Measurements from ENCODE around the gene FAM78A.

GRCh38 chr9:131307974-131308373, 31.7 kb upstream of the FAM78A start:
- TF ChIP-seq CTCF (IDR thresholded peaks at IDR 0.05 in 2 of 3, conservative IDR thresholded peaks at IDR 0.05 in 1 of 3; ENCODE audit: borderline replicate concordance in 1 of 3, insufficient read depth in 1 of 3, low read depth in 2 of 3, low read length in 2 of 3) (no peak), TCF7L2 (IDR thresholded peaks at IDR 0.05; ENCODE audit: borderline replicate concordance, extremely low read depth, insufficient read depth, insufficient read length) (no peak), EZH2 (IDR thresholded peaks at IDR 0.05) (no peak), REST (IDR thresholded peaks at IDR 0.05; ENCODE audit: low read depth) (no peak), POLR2A (IDR thresholded peaks at IDR 0.05; ENCODE audit: borderline replicate concordance, extremely low read depth, insufficient read depth, insufficient read length) (no peak), RAD21 (IDR thresholded peaks at IDR 0.05; ENCODE audit: low read depth) (no peak), ZNF274 (IDR thresholded peaks at IDR 0.05; ENCODE audit: low read depth, low read length) (no peak)

Measured in HCT116 (cell line).